HTERT RPE-1 (cell line): ENCODE data around the gene PISD.

Source experiments
- in situ Hi-C: fragments of 300-500 bp; cut with MboI; formaldehyde crosslinking; loops from 4 replicates; pipeline ENCODE4 v1.14.3; 2020; ENCODE audit warnings: low sequenced_read_pairs

PISD gene

DNA sequence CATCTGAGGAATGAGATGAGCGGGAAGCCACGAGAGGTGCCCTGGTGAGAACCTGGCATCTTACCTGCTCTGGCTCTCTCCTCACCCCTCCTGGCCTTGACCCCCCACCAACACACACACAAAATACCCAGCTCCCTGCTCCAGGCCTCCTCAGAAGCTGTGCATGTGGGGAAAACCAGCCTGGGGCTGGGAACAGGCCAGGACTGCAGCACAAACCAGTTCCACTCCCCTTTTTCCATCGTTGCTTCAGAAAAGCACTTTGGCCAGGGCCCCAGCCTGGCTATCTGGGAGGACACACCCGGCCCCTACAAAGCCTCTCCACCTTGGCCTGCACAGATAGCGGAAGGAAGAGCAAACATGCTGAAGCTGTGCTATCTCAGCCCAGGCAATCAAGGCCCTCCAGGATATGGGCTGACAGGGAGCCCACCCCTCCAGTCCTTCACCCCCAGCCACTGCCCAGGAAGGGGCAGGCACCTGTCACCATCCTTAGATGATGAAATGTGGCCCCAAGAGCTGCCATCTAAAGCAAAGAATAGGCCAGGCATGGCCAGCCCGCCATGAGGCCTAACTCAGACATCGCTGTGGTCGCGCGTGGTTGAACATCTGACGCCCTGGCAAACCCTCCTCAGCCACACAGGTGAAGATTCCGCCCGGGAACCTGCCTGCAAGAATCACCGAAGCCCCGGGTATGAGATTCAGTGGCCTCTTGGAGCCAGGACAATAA lies 35.4 kb downstream of the PISD start:
- in situ Hi-C loops = no loop called here

DNA sequence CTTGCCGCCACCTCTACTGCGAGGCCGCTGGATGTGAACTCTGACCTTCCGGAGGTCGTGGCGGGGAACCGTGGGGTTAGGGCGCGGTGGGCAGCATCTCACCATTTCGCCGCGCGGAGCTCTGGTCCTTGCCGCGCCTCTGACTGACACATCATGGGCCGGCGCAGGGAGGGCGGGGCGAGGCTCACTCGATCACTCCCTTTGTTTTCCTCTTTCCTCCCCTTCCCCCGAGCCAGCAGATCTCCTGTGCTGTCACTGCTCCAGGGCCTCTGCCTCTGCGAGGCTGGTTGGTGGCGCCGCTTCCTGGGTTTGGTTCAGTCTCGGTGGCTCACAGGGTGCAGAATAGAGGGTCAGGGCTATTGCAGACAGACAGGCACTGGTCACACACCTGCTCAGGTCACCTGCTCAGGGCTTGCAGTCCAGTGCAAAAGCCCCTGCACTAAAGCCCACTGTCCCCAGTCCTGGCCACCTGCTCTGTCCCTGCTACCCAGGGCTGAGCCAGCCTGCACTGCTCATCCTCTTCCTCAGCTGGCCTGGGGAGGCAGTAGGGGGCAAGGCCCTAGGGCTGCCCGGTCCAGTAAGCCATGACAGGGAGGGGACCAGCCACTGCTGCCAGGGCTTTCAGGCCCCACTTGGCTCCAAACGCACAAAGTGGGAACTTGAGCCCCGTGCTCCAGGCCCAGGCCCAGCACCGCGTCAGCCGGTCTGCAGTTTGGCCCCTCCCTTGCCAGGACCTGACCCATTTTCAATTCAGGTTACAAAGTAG lies 36.2 kb downstream of the PISD start:
- in situ Hi-C loops = no loop called here

DNA sequence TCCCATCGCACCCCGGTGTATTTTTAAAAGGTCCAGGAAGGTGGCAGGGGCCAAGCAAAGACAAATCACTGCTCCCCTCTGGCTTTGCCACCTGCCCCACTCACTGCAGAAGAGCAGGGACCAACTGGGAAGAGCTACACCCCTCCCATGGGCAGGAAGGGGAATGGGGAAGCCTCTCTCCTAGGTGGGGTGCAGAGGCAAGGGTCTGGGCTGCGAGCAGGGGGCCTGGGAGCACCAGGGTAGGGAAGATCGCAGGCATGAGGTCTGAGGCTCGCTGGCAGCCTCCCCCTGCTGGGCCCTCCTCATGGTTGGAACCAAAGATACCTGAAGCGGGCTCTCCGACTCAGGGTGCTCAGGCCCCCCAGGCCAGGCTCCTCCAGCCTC lies 36.8 kb downstream of the PISD start:
- in situ Hi-C loops = no loop called here

DNA sequence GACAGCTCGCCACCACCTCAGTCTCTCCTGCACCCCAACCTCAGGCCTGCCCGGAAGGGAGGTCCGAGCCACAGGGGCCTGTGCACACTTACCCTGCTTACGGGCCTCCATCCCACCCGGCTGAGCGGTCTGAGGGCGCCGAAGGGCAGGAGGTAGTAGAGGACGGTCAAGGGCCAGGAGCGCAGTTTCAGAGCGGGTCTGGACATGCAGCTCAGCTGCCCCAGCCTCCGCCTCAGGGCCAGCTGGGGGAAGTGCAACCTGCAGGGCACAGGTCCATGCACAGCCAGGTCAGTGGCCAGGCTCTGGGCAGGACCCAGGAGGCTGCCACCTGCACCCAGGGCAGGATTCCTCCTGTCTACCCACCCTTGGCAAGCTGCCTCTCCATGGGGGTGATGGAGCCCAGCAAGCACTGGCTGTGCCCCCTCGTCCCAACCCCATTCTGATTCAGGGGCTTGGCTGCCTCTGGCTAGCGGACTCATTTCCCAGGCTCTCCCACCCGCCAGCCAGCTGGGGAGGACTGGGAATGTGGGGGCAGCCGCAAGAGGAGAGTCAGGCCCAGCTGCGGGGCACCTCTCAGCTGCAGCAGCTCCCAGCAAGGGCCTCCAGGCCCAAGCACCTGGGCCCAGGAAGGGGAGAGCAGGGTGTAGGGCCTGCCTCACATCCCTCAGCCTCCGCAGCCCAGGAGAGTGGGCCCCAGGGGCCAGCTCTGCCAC lies 38.3 kb downstream of the PISD start:
- in situ Hi-C loops = no loop called here

DNA sequence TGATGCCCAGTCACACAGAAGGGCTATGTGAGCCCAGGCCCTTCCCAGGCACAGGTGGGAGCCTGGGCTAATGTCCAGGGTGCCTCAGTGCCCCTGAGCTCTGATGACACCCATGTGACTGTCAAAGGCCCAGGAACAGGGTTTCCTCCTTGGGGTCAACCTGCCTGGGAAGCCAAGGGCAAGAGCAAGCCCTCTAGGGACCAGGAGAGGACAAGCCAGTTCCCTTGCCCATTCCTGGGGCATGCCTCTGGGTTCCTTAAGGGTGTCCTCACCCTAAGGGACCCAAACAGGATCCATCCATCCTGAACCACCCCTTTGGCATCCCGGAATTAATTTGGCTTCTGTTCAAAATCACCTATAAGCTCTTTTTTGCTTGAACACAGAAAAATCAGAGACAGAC lies 39.0 kb downstream of the PISD start:
- in situ Hi-C loops = no loop called here

DNA sequence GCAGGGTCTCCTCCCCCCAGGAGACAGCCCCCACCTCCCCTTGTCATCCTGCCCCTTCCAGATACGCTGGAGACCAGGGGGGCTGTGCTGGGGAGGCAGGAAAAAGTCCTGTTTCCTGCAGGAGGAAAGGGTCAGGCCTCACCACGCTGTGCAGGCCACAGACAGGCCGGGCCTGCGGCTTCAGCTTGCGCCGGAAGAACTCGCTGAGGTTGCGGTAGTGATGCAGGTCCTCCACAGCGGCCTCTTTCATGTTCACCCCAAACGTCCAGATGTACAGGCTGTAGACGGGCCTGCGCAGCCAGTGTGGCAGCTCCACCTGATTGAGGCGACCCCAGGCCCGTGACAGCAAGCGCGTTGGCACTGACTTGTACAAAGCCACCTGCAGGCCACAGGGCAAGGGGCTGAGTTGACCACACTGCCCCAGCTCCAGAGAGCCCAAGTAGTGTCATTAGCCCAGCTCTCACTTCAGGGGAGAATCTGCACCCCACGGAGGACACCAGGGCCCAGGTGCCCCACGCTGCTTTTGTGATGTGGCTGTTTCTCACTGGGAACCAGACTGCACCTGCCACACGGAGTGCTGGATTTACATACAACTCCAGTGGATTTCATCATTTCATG lies 40.4 kb downstream of the PISD start:
- in situ Hi-C loops = no loop called here

DNA sequence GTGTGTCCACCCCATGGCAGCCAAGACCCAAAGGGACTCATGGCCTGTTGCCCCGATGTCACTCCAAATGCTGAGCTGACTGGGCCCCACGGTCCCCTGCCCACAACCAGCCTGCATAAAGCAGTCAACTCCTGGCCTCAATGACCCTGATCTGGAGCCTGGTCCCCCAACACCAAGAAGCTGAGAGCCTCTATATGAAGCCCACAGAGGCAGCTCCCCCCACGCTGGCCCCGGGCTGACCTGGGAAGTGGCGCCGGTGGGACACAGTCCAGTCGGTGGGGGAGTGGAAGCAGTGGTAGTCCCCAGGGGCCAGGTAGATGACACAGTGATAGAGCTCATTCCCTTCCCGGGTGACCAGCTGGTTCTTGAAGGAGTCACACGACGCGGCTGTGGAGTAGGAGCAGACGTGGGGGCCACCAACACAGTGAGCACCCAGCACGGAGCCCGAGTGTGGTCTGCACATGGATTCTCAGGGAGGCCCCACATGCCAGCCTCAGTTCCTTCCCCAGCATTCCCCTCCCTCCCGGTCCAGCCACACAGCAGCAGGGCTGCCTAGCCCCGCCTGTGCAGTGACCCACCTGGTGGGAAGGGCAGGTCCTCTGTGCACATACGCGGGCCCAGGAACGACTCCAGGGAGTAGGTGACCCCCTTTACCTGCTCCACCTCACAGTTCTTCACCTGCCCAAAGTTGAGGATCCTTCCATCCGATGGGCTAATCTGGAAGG lies 41.1 kb downstream of the PISD start:
- in situ Hi-C loops = no loop called here

DNA sequence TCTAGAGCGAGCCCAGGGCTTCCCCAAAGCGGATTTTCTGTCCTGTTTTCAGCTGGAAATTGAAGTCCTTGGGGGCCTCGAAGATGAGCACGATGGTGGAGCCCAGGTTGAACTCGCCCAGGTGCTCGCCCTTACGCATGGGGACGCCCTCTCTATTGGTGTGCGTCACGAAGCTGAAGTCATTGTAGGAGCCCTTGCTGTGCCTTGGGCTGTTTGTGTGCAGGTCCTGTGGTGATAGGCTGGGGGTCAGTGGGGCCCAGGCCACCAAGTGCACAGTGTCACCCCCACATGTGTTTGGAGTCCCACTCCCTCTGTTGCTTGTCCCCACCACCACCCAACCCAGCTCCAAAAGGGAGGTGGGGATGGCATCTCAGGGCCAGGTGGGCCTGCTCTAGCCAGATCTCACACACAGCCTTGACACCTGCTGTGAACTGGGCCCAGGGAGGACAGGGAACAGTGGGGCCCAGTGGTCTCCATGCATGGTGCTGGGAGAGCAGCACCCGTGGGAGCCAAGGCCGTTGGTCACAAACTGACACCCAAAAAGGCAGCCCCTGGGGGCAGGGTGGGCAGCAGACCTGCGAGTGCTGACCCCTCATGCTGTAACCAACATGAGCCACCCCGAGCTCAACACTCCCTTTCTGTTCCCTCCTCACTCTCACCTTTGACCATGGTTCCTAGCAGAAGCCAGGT lies 42.3 kb downstream of the PISD start:
- in situ Hi-C loops = no loop called here

DNA sequence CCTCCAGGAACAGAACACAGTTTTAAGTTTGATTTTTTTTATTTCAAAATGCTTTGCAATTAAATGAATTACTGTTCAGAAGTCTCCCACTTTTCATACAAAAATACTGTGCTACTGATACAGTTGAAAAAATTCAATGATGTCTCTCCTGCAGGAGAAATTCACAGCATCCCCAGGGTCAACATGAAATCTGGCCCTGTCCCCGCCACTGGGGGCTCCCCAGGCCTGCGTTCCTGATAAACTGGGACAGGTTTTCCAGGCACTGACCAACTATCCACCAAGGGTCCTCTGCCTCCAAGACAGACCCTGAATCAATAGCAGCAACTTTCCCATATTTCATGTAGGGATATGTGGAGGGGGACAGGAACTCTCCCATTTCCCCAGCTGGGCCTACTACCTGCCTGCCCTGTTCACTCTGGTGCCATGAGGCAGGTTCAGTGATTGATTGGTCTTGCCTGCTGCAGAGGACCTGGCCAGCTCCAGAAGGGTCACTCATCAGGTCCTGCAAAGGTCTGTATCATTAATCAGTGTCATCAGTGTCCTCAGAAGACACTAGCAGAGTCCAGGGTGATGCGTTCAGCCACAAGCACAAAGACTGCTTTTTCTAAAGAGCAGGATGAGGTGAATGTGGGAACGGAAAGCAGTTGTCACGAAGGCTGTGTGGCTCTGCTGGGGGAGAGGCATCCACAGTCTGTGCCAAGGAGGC lies 43.4 kb downstream of the PISD start:
- in situ Hi-C loops = no loop called here

DNA sequence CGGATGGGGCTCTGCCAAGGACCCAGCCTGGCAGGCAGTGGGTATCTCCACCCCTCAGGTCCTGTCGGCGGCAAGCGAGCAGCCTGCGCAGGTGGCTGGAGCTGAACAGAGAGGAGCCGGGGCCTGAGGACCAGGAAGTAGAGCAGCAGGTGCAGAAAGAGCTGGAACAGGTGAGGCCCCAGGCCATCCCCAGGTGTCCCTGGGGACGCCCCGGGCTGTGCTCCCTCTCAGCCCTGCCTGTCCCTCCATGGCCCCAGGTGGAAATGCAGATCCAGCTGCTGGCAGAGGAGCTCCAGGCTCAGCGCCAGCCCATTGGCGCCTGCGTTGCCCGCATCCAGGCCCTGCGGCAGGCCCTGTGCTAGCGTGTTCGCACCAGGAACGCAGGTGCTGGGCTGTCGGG lies 44.0 kb downstream of the PISD start:
- in situ Hi-C loops = no loop called here

DNA sequence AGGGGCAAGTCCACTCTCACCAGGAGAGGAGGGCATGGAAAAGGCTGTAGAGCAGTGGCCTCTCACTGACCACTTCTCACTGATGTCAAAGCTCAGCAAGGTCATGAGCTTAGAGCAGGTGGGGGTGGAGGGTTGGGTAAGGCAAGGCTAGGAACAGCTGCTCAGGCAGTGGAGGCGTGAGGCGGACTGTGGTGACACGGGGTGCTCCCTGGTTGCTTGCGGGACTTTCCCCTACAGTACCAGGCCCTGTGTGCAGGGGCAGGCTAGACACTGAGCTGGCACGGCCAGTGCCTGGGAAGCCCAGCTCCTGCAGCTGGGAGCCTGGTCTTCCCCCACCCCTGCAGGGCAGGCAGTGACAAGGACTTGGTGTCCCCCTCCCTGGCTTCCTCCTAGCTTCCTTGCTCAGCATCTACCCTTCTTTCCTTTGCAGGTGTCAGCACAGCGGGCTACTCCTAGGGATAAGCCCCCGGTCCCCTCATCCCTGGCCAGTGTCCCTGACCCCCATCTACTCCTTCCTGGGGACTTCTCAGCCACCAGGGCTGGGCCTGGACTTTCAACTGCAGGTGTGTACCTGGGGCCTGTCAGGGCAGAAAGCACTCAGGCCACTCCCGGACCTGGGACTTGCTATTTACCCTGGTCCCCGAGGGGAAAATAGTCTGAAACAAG lies 45.6 kb downstream of the PISD start:
- in situ Hi-C loops = no loop called here

DNA sequence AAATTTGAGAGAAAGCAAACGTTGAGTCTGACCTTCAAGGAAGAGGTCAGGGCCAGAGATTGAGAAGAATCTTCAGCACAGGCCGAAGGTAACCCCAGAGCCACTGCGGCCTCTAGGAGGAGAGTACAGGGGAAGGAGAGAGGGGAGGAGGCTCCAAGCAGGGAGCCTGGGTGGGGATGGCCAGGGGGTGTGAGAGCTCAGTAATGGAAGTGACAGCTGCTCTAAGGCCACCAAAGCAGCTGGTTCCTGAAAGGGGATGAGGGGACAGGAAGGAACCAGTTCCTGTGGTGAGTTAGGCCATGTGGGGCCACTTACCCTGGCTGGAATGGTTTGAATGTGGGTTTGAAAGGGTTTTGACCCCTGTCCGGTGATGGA lies 46.1 kb downstream of the PISD start:
- in situ Hi-C loops = no loop called here

DNA sequence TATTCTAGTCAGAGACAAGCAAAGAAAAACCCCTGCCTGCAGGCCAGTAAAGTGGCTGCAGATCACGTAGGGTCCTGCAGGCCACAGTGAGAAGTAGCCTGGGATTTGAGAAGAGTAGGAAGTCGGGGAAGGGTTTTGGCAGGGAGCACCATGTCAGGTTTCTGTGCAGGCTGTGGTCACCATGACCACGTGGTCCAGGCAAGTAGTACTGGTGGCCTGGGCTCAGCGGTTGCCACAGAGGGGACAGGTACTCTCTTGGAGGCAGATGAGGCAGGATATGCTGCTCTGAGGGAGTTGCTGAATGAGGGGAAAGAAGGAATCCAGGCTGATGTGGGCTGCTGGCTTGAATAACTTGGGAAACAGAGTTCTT lies 46.5 kb downstream of the PISD start:
- in situ Hi-C loops = no loop called here

DNA sequence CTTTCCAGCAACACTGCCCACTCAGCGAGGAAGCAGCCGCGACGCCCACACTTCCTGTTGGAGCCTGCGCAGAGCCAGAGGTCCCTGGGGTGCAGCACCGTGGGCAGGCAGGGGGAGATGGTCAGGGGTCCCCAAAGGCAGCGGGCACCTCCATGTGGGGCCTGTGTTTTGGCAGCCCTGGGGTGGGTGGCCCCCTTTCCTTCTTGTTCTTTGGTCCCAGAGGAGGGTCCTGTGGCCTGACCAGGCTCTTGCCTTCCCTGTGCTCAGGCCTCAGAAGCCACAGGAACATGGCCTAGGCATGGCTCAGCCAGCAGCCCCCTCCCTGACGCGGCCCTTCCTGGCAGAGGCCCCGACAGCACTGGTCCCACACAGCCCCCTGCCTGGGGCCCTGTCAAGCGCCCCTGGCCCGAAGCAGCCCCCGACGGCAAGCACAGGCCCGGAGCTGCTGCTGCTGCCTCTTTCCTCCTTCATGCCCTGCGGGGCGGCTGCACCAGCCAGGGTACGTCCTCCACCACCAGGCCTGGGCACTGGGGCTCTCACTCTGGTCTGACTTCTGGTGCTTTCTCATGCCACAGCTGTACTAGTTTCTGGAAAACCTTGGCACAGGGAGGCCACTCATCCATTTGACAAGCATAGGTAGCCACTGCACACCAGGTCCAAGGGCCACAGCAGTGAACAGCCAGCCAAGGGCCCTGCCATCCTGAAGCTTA lies 47.1 kb downstream of the PISD start:
- in situ Hi-C loops = no loop called here

DNA sequence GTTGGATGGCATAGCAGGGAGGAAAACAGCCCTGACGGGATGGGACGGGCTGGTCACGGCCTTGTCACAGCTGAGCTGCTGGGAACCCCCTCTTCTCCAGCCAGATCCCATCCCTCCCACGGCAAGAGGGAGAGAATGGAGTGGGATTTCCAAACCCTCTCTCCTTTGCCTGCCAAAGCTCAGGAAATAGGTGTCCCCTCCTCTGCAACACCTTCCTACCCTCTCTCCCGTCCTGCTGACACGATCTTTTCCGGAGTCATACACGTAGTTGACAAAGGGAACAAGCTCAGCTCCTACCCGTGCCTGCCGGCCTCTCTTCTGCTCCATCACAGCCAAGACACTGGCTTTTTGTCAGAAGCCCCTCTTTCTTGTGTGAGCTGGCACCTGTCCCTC lies 48.1 kb downstream of the PISD start:
- in situ Hi-C loops = no loop called here

DNA sequence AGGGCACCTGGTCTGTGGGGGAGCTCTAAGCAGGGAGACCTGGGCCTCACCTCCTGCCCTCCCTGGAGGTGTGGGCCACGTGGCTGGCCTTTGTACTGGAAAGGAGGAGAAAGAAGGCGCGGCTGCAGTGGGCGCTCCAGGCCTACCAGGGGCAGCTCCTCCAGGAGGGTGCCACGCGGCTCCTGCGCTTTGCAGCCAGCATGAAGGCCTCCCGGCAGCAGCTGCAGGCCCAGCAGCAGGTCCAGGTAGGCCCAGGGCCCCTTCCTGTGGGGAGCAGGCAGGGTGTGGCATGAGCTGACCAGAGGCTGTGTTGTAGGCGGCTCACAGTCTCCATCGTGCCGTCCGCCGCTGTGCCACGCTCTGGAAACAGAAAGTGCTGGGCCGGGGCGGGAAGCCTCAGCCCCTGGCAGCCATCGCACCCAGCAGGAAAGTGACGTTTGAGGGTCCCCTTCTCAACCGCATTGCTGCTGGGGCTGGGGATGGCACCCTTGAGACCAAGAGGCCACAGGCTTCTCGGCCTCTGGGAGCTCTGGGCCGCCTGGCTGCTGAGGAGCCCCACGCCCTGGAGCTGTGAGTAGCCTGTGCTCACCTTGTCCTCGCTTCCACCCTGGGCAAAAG lies 48.6 kb downstream of the PISD start:
- in situ Hi-C loops = no loop called here

DNA sequence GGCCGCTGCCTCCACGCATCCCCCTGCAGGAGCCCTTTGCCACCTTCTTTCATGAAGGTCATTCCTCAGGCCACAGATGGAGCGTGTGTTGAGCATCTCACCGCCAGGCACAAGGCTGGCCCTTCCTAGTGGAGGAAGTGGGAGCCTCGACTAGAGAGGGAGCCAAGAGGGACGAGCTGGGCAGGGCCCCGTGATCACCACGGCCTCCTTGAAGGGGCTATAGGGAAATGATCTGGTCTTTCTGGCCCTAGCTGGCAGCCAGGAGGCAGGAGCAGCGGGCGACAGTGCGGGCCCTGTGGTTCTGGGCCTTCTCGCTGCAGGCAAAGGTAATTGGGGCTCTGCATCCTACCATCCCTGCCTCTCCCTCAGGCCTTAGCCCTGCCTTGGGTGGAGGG lies 49.1 kb downstream of the PISD start:
- in situ Hi-C loops = no loop called here

DNA sequence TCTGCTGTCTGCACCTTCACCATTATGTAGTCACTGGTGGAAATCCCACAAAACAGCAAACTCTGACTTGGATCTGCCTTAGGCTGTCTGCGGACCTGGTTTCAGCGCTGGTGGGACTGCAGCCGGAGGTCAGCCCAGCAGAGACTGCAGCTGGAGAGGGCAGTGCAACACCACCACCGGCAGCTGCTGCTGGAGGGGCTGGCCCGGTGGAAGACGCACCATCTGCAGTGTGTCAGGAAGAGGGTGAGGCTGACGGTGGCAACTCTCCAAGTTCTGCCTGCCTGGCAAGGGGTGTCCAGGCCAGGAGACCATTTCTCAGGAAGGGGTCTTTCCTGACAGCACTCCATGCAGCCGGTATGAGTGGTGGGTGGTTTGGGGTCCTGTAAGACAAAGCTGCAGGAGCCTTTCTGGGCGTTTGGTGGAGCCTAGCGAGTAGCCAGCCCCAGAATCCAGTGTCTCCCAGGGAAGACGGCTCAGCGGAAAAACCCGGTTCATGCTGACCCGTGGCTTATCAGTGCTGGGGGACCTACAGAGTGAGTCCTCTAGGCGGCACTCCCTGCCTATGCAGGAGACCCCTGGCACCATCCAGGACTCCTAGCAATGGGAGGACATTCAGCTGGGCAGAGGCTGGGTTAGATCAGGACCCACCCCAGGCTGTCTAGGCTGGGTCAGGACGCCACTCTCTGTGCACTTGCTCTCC lies 50.8 kb downstream of the PISD start:
- in situ Hi-C loops = no loop called here
